AG09319 (cell line): ENCODE data around the gene ASCC1.

Experiments
- DNase-seq: peaks from one replicate; pipeline ENCODE4 v3.0.0-alpha.2; 2010; ENCODE audit warnings: low read depth; ENCODE audit errors: extremely low read depth
- TF ChIP-seq, protein P1 (sequence below): IDR thresholded peaks from 2 replicates; pipeline ENCODE4 v1.5.1; 2011; ENCODE audit warnings: low read depth, mild to moderate bottlenecking, inconsistent platforms, low read length, moderate library complexity

ASCC1 gene

GRCh38 chr10:72107325-72108003 lies 108.6 kb downstream of the ASCC1 start:
- TF ChIP-seq, protein P1, sequence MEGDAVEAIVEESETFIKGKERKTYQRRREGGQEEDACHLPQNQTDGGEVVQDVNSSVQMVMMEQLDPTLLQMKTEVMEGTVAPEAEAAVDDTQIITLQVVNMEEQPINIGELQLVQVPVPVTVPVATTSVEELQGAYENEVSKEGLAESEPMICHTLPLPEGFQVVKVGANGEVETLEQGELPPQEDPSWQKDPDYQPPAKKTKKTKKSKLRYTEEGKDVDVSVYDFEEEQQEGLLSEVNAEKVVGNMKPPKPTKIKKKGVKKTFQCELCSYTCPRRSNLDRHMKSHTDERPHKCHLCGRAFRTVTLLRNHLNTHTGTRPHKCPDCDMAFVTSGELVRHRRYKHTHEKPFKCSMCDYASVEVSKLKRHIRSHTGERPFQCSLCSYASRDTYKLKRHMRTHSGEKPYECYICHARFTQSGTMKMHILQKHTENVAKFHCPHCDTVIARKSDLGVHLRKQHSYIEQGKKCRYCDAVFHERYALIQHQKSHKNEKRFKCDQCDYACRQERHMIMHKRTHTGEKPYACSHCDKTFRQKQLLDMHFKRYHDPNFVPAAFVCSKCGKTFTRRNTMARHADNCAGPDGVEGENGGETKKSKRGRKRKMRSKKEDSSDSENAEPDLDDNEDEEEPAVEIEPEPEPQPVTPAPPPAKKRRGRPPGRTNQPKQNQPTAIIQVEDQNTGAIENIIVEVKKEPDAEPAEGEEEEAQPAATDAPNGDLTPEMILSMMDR: no peak
- no peak for DNase-seq

DNA sequence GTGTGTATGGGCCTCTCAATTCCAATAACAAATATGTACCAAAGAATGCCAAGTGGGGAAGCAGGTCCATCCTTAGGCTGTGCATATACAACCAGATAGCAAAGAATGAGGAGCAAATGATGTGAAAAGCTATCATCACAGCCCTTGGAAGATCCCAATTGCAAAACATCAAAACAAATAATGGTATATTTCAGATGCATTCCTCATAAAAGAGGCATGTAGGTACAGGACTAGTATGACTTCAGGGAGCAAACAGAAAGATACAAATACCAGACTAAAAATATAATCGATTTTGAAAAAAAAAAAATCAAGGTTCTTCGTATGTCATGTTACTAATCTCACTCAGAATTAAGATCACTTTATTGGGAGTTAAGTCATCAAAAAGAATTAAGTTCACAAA lies 109.2 kb downstream of the ASCC1 start:
- TF ChIP-seq, protein P1: no peak
- DNase-seq: no peak

DNA sequence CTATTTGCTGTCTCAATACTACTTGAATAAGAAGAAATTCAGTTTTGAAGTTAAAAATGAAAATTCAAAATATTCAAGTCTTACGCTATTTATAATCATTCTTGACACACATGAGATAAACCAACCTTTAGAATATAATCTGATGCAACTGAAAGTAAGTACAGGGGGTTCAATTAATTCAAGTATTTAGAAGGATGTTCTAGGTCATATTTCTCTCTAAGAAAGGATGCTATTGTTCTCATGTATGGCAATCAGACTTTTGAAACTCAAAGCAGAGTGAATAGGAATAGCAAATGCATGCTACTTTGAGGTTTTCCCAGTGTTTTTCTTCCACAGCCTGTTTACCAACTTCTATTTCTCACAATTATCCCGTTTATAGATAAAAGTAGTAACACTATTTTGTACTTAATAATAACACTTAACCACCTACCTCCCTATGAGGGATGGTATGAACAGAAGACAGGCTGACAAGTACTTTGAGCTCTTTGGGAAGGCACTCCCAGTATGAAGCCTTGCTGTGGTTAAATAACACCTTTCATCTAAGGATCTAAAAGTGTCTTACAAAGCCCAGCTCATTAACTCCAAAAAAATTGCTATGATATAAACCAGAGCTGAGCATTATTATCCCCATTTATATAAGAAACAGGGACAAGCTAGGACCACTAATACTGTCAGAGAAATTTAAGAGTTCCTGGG lies 109.8 kb downstream of the ASCC1 start:
- DNase-seq: no peak
- TF ChIP-seq, protein P1: no peak

GRCh38 chr10:72105710-72106109 lies 110.4 kb downstream of the ASCC1 start:
- TF ChIP-seq, protein P1: no peak
- DNase-seq: no peak

DNA sequence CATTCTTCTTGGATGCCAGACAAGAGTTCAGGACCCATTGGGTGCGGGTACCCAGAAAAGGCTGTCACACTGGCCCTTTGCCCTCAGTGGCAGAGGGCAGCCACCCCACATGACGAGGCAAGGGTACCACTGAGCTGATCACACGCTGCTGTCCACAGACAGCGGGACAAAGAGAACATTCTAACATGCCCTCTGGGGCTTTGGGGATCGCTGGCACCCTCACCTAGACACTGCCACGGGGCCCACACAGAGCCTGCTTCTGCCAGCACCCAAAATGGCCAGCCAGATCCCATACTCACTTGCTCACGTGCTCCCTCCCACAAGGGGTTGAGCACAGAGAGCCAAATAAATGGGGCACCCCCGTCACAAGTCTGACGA lies 111.0 kb downstream of the ASCC1 start:
- DNase-seq: no peak
- TF ChIP-seq, protein P1: no peak

DNA sequence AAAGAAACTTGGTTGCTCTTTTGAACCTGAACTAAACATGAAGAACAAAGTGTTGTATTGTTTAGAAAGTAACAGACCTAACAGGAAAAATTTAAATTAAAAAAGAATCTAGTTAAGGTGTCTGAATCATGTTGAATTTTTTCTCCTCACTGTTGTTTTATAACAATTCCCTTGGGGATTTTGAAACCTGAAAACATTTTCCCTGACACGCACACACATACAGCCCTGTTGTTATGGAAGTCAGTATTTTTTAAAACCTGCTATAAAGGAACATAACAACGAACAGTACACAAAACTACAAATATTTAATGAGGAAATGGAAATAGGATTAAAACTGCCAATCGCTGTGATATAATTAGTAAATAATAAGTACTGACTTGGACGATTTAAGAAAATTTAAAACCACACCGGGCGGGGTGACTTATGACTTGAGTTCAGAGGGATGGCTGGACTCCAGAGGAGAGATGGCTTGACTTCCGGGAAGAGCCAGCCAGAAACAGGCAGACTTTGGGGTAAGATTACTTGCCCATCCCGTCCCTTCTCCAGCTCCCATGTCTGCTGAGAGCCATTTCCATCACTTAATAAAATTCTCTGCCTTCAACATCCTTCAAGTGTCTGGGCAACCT lies 111.5 kb downstream of the ASCC1 start:
- no peak for DNase-seq
- TF ChIP-seq, protein P1: no peak

DNA sequence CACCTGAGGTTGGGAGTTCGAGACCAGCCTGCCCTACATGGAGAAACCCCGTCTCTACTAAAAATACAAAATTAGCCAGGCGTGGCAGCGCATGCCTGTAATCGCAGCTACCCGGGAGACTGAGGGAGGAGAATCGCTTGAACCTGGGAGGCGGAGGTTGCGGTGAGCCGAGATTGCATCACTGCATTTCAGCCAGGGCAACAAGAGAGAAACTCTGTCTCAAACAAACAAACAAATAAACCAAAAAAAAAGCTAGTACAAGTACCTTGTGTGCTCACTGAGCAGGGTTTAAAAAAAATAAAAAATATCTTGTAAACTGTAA lies 116.5 kb downstream of the ASCC1 start:
- DNase-seq: no peak
- TF ChIP-seq, protein P1: no peak
